GM18507 (cell line): Measurements from ENCODE around the gene LRRC56.

Source experiments
- DNase-seq: peaks from one replicate; pipeline ENCODE4 v3.0.0; 2011; ENCODE audit warnings: low read depth; ENCODE audit not compliant: insufficient read length; ENCODE audit errors: extremely low spot score
- FAIRE-seq: peaks from 2 replicates; lab custom pipeline; 2011; peaks lifted over from hg19 to GRCh38; lab: Jason Lieb, UNC

The LRRC56 gene

DNA sequence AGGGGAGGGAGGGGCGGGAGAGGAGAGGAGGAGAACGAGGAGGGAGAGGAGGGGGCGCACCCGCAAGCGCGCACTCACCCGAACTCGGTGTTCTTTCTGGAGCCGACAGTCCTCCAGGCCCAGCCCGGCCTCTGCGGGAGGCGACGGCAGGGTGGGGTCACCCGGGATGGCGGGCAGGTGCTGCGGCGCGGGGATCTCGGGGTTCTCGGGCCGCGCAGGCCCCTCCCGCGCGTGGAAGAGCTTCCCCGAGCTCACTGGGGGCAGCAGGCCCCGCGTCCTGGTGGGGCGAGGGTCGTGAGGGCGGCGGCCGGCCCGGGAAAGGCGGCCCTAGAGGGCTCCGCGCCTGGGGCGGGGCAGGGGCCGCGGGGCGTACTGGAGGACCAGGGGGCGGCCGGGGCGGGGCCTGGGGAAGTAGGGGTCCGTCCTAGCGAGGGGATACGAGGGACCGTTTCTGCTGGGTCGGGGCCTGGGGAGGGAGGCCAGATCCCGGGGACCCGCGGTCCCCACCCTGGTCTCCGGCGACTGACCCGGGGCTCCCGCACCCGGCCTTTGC, 18.0 kb downstream of the LRRC56 start:
- FAIRE-seq (no peak), DNase-seq (no peak)

DNA sequence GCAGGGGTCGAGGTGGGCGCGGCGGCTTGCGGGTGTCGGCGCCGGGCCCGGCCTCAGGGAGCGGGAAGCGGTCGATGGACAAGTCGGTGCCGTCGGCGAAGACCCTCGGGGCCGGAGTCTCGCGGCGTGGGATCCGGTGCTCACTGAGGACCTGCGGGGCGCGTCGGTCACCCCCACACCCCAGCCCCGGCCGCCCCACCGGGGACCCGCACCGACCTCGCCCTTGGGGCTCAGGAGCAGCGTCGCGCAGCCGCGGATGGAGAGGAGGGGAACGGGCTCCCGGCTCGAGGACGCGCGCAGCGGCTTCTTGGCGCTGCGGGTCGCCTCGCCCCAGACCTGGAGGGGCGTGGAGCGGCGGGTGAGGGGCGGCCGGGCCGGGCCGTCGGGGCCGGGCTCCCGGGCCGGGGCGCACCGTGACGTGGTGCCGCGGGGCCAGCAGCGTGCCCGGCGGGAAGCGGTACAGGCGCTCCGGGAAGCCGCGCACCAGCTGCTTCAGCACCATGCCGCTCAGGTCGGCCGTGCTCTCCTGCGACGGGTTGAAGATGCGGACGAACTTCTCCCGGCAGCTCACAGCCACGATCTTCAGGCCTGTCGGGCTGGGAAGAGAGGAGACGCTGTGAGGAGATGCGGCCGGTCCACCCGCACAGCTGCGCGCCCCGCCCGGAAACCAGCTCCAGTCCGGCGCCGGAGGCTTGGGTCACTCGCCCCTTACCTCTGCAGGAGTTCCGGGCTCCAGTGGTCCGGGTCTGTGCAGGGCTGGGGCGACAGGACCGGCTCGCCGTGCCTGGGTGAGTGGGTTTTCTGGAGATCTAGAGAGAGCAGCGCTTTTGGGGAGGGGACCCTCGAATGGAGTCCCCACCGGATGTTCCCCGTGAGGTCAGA, 18.7 kb downstream of the LRRC56 start:
- FAIRE-seq (no peak), DNase-seq (no peak)

DNA sequence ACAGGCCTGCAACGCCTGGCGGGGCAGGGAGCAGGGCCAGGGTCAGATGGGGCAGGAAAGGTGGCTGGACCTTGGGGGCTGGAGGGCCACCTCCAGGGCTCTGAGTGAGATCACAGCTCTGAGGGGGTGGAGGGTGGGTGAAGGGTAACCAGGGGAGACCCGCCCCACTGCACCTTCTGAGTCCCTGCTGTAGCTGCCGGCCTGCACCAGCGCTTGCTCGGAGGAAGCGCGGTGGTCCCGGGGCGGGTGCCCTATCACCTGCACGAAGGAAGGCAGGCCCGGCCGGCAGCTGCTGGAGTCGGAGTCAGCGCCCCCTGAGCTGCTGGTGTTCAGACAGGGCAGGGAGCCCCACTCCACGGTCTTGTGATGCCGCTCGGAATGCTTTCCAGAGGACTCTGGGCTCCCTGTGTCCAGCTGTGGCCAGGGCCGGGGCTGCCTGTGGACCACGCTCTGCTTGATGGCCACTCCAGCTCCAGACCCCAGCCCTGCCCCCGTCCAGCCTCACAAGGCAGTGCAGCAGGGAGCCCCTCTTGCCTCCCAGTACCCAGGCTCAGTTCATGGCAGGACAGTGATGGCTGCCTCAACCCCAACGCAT, 19.4 kb downstream of the LRRC56 start:
- no peak for FAIRE-seq

DNA sequence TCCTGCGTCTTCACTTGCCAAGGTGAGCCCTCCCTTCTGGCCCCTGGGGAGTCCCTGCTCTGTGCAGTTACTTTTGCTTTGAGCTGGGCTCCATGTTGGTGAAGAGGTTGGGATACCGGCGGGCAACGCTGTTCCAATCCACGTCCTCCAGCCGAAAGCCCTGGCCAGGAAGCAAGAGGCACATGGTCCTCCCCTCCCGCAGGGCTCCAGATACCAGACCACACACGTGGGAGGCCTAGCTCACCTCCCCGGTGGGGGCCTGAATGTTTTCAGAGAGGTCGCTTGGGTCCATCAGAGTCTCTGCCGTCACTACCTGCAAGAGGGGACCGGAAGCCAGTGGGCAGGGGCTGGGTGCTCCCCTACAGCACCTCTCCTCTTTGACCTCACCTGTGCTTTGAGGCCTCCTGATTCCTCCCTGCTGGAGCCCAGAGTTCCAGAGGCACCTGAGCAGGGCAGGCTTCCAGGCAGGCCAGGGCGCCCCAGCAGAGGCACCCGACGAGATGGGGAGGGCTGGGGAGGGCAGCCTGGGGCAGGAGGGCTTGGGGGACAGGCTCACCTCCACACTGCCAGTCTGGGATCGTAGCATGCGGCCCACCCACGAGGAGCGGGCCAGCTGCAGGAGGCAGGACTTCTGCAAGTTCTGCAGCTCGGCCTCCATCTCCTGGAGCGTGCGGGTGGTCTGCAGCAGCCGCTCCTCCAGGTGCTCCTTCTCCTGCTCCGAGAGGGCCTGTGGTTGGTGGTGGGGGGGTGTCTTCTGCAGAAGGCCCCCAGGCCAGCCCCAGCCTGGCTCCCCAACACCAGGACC, 20.2 kb downstream of the LRRC56 start:
- FAIRE-seq (no peak), DNase-seq (no peak)

More for the DNA sequence above, 19.4 kb downstream of the LRRC56 start:
- no peak for DNase-seq

DNA sequence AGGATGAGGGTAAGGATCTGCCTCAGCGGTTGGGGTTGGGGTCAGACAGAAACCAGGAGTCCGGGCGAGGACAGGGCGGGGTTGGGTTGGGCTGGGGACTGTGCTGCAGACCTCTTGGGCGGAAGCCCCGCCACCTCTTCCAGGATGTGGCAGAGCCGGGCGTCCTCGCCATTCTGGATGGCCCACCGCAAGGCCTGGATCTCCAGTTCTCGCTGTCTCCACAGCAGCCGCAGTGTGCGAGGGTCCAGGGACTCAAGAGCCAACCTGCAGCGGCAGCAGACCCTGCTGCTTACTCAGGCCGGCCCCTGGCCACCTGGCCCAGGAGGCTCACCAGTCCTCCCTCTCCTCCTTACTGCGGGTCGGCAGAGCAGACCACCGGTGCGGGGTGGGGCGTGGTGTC, 21.2 kb downstream of the LRRC56 start:
- no peak for DNase-seq
- FAIRE-seq: no peak

DNA sequence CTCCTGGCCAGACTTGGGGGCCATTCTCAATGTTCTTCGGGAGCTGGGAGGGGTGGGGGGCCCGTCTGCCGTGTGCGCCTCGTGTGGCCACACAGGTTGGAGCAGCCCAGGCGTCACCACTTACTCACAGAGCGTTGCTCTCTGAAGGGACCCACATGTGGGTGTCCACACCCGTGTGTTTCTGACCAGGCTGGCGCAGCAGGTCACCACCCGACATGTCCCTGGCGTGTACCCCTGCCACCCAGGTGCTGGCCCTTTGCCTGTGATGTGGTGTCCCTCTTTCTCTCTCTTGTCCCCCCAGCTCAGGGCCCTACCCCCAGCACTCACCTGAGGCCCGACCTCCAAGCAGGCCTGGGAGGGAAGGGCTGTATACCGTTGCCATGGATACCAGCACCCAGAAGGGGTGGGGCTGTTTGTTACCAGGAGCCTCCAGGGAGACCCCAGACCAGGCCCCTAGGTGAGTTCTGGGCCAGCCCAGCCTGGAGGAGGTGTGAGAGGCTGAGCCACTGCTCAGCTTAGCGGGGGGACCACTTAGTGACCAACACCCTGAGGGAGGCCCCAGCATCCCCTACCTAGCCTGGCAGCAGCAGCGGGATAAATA, 21.8 kb downstream of the LRRC56 start:
- DNase-seq (no peak), FAIRE-seq (no peak)

DNA sequence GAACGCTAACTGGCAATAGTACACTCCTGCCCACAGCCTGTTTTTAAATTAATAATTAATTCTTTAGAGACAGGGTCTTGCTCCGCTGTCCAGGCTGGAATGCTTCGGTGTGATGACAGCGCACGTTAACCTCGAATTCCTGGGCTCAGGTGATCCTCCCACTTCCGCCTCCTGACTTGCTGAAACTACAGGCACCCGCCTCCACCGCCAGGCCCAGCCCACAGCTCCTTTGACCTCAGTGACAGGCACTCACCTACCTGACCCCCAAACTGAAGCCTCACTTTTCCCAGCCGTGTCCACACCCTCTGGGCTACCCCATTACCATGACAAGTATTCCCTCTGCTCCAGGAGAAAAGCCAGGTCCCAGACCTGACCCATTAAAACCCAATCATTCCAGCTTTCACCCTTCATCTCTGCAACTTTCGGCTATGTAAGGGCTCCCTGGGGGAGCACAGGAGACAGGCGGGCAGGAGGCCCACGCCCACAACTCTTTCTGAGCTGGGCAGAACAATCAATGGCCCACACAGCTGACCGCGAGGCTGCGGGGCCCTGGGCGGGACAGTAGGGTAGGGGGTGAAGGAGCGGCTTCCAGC, 22.5 kb downstream of the LRRC56 start:
- FAIRE-seq (no peak), DNase-seq (no peak)

DNA sequence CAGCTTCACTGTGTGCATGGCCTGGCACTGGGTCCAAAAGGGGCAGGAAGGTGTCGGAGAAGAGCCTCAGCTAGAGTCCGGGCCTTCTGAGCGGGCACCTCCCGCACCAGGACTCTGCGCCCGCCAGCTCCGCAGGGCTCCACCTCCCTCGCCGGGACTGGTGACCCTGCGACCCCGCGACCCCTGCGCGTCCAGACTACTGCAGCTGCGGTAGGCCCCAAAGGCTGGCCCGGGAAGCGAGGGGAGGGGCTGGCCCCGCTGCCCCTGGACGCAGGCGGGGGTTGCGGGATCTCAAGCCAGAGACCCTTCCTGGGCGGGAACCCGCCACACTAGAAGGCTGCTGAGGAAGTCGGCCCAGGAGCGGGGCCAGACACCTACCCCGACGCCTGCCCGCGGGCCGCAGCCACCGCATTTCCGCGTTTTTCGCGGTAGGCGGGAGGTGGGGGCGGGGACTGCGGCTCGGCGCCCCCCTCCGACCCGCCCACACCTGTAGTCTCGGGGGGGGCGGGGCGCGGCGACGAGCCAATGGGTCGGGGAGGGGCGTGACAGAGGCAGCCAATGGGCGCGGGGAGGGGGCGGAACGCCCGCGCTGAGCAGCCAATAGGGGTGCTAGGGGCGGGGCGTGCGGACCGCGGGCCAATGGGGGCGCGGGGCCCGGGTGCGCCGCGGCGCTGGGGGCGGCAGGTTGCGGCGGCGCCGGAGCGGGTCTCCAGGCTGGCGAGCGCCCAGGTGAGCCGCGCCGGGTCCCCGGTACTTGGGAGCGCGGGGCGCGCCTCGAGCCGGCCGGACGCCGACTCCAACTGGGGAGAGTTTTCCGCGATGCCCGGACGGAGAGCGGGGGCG, 23.2 kb downstream of the LRRC56 start, which contains the start of the genes LMNTD2 and RASSF7:
TSS of gene LMNTD2 (minus strand) at position 434 of the 843 bp plus-strand sequence. CDS start at position 412, 22 bp downstream.
TSS of gene RASSF7 (plus strand) at position 666 of the 843 bp plus-strand sequence. CDS start 799 bp downstream, outside the sequence.
- FAIRE-seq: peak; percentile 88

DNA sequence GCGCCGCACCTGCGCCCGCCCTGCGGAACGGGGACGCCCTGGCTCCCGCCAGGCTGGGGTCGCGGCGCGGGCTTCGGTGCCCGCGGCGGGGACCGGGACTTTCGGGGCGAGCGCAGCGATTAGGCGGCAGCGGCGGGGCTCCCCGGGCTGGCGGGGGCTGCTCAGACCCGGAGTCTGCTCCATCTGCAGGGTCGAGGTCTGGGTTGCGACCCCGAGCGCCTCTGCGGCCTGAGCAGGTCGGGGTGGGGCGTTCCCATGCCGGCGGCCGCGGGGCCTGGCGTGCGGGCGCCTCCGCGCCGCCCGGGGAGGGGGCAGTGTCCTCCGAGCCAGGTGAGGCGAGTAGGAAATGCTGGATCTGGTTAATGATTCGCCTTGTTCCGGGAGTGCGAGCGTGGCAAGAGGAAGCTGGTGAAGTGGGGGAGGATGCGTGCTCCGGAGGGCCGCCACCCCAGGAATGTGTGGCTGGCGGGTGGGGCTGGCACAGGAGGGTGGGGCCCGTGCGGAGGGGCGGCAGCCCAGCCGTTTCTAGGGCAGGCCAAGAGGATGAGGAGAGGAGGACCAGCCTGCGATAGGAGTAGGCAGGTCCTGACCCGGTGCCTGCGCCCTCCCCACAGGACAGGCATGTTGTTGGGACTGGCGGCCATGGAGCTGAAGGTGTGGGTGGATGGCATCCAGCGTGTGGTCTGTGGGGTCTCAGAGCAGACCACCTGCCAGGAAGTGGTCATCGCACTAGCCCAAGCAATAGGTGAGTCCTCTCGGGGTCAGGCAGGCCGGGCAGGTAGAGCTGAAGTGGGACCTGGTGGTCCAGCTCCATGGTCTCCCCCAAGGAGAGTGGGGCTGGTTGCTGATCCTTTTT, 24.0 kb downstream of the LRRC56 start:
- peak; percentile 41 for FAIRE-seq
- DNase-seq: no peak

More for the DNA sequence above, 23.2 kb downstream of the LRRC56 start, which contains the start of the genes LMNTD2 and RASSF7:
- DNase-seq: peak; percentile 97

DNA sequence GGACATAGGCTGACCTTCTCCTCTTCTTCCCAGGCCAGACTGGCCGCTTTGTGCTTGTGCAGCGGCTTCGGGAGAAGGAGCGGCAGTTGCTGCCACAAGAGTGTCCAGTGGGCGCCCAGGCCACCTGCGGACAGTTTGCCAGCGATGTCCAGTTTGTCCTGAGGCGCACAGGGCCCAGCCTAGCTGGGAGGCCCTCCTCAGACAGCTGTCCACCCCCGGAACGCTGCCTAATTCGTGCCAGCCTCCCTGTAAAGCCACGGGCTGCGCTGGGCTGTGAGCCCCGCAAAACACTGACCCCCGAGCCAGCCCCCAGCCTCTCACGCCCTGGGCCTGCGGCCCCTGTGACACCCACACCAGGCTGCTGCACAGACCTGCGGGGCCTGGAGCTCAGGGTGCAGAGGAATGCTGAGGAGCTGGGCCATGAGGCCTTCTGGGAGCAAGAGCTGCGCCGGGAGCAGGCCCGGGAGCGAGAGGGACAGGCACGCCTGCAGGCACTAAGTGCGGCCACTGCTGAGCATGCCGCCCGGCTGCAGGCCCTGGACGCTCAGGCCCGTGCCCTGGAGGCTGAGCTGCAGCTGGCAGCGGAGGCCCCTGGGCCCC, 24.8 kb downstream of the LRRC56 start:
- FAIRE-seq (no peak), DNase-seq (no peak)

DNA sequence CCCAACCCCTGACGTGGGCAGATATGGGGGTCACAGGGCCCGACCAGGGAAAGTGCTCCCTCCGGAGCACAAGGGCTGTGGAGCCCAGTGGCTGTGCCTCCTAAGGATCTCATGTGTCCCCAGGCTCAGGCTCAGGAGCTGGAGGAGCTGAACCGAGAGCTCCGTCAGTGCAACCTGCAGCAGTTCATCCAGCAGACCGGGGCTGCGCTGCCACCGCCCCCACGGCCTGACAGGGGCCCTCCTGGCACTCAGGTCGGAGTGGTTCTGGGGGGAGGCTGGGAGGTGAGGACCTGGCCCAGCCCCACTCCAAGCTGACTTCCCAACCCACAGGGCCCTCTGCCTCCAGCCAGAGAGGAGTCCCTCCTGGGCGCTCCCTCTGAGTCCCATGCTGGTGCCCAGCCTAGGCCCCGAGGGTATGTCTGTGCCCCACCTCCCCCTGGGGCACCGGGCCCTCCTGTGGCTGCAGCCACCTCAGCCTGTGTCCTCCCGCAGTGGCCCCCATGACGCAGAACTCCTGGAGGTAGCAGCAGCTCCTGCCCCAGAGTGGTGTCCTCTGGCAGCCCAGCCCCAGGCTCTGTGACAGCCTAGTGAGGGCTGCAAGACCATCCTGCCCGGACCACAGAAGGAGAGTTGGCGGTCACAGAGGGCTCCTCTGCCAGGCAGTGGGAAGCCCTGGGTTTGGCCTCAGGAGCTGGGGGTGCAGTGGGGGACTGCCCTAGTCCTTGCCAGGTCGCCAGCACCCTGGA, 25.9 kb downstream of the LRRC56 start:
- FAIRE-seq (no peak), DNase-seq (no peak)

DNA sequence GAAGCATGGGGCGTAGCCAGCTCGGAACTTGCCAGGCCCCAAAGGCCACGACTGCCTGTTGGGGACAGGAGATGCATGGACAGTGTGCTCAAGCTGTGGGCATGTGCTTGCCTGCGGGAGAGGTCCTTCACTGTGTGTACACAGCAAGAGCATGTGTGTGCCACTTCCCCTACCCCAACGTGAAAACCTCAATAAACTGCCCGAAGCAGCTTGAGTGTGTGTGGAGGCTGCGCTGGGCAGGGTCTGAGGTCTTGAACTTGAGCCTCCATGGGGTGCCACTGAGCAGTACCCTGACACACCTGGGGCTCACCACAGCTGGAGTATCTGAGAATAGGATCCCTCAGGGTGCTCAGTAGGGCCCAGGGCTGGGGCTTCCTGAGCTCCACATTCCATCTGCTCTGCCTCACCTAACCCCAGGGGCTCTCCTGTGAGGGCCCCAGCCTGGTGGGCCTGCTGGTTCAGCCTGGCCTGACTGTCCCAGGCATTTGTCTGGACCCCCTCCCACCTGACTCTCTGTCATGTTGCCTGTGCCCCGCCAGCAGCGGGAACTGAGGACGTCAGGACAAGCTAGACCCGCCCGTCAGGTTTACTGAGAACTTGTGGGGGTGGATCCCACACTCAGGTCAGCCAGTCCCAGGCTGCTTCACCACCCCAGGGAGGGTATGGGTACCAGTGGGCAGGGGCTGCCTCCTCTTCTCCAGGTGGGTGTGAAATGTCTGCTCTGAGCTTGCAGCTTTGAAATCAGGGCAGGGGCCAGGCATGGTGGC, 26.7 kb downstream of the LRRC56 start:
- FAIRE-seq: no peak
- no peak for DNase-seq

DNA sequence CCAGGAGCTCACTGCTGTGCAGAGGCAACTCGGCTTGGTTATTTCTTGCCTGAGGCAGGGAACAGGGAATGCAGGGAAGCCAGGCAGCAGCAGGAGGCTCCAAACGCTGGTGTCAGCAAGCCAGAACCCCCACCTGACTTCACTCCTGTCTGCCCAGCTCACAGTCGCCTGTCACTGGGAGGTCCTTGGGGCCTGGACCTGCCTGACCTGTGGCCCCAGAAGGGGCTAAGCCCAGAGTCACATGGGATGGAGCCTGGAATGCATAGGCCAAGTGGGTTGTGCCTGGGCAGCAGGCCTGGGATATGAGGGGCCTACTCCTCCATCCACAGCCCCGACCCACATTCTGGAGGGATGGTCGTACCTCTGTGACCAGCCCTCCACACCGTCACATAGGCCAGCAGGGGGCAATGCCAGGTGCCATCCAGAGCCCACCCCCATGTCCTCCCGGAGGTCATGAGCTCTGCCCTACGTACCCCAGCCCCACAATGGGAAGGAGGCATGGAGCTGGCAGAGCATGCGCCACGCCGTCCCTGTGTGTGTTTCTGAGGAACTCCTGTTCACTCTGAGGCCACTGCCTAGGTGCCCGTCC, 28.7 kb downstream of the LRRC56 start:
- FAIRE-seq: no peak

DNA sequence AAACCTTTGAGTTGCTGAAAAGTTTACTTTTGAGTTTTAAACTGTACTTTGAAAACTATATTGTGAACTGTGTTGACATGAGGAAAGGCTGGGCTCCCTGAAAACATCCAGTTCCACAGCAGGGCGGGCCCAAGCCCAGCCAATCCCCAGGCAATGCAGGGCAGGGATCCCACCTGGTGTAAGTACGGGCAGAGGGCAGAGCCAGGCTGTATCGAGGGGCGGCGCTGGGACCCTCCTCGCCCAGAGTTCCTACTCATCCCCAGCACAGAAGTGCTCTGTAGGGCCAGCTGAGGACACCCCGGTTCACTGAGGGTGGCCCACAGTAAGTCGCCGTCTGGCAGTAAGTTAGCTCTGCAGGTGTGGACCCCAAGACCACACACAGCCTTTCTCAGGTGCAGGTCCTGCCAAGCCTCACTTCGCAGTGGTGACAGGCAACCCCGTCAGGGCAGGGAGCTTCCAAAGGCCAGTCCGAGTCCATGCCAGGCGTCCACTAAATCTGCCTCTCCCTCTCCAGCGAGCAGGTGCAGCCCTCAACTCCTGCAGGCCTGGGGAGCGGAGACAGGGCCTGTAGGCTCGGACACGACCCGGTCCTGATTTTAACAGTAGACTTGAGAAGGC, 29.8 kb downstream of the LRRC56 start:
- FAIRE-seq: no peak
- DNase-seq: no peak

More for the DNA sequence above, 28.7 kb downstream of the LRRC56 start:
- no peak for DNase-seq
